Femur (tissue), 1 donor: ENCODE results near the gene ARHGEF7.

ENCODE experiments used
- DNase-seq: peaks from one replicate; pipeline ENCODE4 v3.0.0-alpha.2; 2017

Gene ARHGEF7

GRCh38 chr13:111315347-111315995, 200.4 kb downstream of the ARHGEF7 start:
- DNase-seq, result no peak

GRCh38 chr13:111316161-111316730, 201.1 kb downstream of the ARHGEF7 start:
- DNase-seq, result no peak

GRCh38 chr13:111317042-111317550, 202.0 kb downstream of the ARHGEF7 start:
- no peak for DNase-seq

GRCh38 chr13:111317571-111318345, 202.6 kb downstream of the ARHGEF7 start:
- no peak for DNase-seq

GRCh38 chr13:111318386-111318785, 203.3 kb downstream of the ARHGEF7 start:
- DNase-seq, result peak; percentile 10

GRCh38 chr13:111319521-111319920, 204.4 kb downstream of the ARHGEF7 start:
- DNase-seq, result no peak

- no peak for DNase-seq
These were observed 205.1 kb downstream of the ARHGEF7 start, which contains the start of gene TEX29 for GRCh38 chr13:111319998-111320911. TEX29 (plus strand) TSS chr13:111320642; CDS start chr13:111320891, 249 bp downstream.

- DNase-seq, result no peak
These were observed 207.1 kb downstream of the ARHGEF7 start for GRCh38 chr13:111322001-111322915.

GRCh38 chr13:111322916-111323331, 207.8 kb downstream of the ARHGEF7 start:
- DNase-seq, result no peak

- no peak for DNase-seq
These were observed 208.4 kb downstream of the ARHGEF7 start for GRCh38 chr13:111323549-111323948.

GRCh38 chr13:111323950-111324651, 209.0 kb downstream of the ARHGEF7 start:
- DNase-seq, result no peak

GRCh38 chr13:111324736-111325135, 209.6 kb downstream of the ARHGEF7 start:
- no peak for DNase-seq

- no peak for DNase-seq
These were observed 210.2 kb downstream of the ARHGEF7 start for GRCh38 chr13:111325146-111325890.

- no peak for DNase-seq
These were observed 211.0 kb downstream of the ARHGEF7 start for GRCh38 chr13:111325941-111326620.

GRCh38 chr13:111326621-111326965, 211.5 kb downstream of the ARHGEF7 start:
- DNase-seq, result no peak

- no peak for DNase-seq
These were observed 212.0 kb downstream of the ARHGEF7 start for GRCh38 chr13:111326981-111327642.

- DNase-seq, result no peak
These were observed 212.8 kb downstream of the ARHGEF7 start for GRCh38 chr13:111327730-111328573.
